HepG2 (cell line): Measurements from ENCODE around the gene PBX2. TPM values are rescaled to one million over a fixed set of nuclear protein-coding genes. Genes with fewer than 3 reads are reported as not detected.
A peak's percentile ranks its signal among the peaks of the same experiment; 100 is the strongest.

Source experiments
- ATAC-seq: fragments of 200-7000 bp; cut with Tn5 transposase; 3 replicates; pipeline ENCODE4 v1.9.1; 2020; ENCODE audit warnings: mild to moderate bottlenecking, moderate library complexity
- BruUV-seq: library from RNA; stranded (reverse); fragments of 400-500 nt; replicated peaks from 2 replicates; lab custom pipeline; 2021; lab: Mats Ljungman, UMichigan
- CTCF ChIA-PET: fragments of 300-600 bp; formaldehyde crosslinking; extraction: SDS; loops from one replicate; lab custom pipeline; 2021; ENCODE audit warnings: low total read pairs, inconsistent platforms, low intra/inter-chr PET ratio; lab: Yijun Ruan, JAX
- POLR2A ChIA-PET: fragments of 350-600 bp; sonication (Branson Sonifier 250); formaldehyde crosslinking; loops from one replicate; lab custom pipeline; 2020; ENCODE audit warnings: antibody characterized with exemption, inconsistent platforms; lab: Yijun Ruan, JAX
- DNase-seq: peaks from one replicate; pipeline ENCODE4 v3.0.0-alpha.2; 2015; ENCODE audit warnings: low spot score
- FAIRE-seq: peaks from 3 replicates; lab custom pipeline; 2011; peaks lifted over from hg19 to GRCh38; lab: Jason Lieb, UNC
- H2AFZ ChIP-seq: one replicate; pipeline ENCODE4 v1.6.1; 2011; ENCODE audit warnings: low read length, inconsistent platforms
- H3K27ac ChIP-seq: fragments of 300-600 bp; 3 replicates; pipeline ENCODE4 v1.8.0; 2011; ENCODE audit warnings: mixed run types, mild to moderate bottlenecking, mixed read lengths, low read length, inconsistent platforms; ENCODE audit not compliant: insufficient read depth; ENCODE audit errors: extremely low read length
- H3K27me3 ChIP-seq, 2 experiments: fragments of 200-600 bp in 1 of 2; 2 replicates in 1 of 2; 3 replicates in 1 of 2; pipeline versions ENCODE4 v1.6.0 to v1.8.0; 2011; ENCODE audit warnings: low read length in 2 of 2, mild to moderate bottlenecking in 2 of 2, moderate library complexity in 2 of 2, inconsistent platforms in 1 of 2; ENCODE audit not compliant: insufficient read depth in 2 of 2, control insufficient read depth in 1 of 2
- H3K36me3 ChIP-seq, 2 experiments: fragments of 200-600 bp in 1 of 2; replicated peaks in 1 of 2; 2 replicates in 1 of 2; 3 replicates in 1 of 2; pipeline versions ENCODE4 v1.5.1 to v1.8.0; 2011; ENCODE audit warnings: low read length in 2 of 2, inconsistent platforms in 1 of 2; ENCODE audit not compliant: insufficient read depth in 2 of 2, control insufficient read depth in 1 of 2
- H3K4me1 ChIP-seq: 2 replicates; pipeline ENCODE4 v1.5.1; 2012; ENCODE audit warnings: low read length, inconsistent platforms; ENCODE audit not compliant: insufficient read depth
- H3K4me2 ChIP-seq: 2 replicates; pipeline ENCODE4 v1.6.0; 2011; ENCODE audit warnings: low read depth, low read length, inconsistent platforms
- H3K4me3 ChIP-seq, 3 experiments: fragments of 200-600 bp in 1 of 3; sonication (generic), shearing (Covaris generic) in 1 of 3; replicated peaks in 1 of 3; 2 replicates each; pipeline ENCODE4 v1.5.1; 2011 to 2016; ENCODE audit warnings: low read length in 3 of 3, inconsistent platforms in 2 of 3, low read depth in 2 of 3, mild to moderate bottlenecking in 2 of 3, control low read depth in 1 of 3, mixed read lengths in 1 of 3; ENCODE audit not compliant: insufficient read depth in 1 of 3
- H3K79me2 ChIP-seq: one replicate; pipeline ENCODE4 v1.6.1; 2011; ENCODE audit warnings: low read length, inconsistent platforms; ENCODE audit not compliant: insufficient read depth
- H3K9ac ChIP-seq: 2 replicates; pipeline ENCODE4 v1.6.0; 2011; ENCODE audit warnings: mild to moderate bottlenecking, low read depth, low read length, inconsistent platforms; ENCODE audit not compliant: insufficient read depth
- H3K9me3 ChIP-seq: 2 replicates; pipeline ENCODE4 v1.5.1; 2012; ENCODE audit warnings: mild to moderate bottlenecking, low read length
- H4K20me1 ChIP-seq: 2 replicates; pipeline ENCODE4 v1.6.0; 2011; ENCODE audit warnings: inconsistent platforms, mild to moderate bottlenecking, low read length, moderate library complexity; ENCODE audit not compliant: insufficient read depth
- CENPT ChIP-seq: sonication (generic); formaldehyde crosslinking; IDR thresholded peaks from 2 replicates; pipeline ENCODE4 v1.8.0; 2022; ENCODE audit warnings: low read depth, mild to moderate bottlenecking, moderate library complexity, missing genetic modification reagents
- HNF4G ChIP-seq, 2 experiments: sonication (generic) in 1 of 2; formaldehyde crosslinking in 1 of 2; IDR thresholded peaks; 2 replicates each; pipeline versions ENCODE4 v1.4.0 to v1.6.1; 2011 to 2020; ENCODE audit warnings: borderline replicate concordance in 2 of 2, low read depth in 2 of 2, mild to moderate bottlenecking in 2 of 2, low read length in 1 of 2, missing genetic modification reagents in 1 of 2, moderate library complexity in 1 of 2
- NFATC3 ChIP-seq: sonication (generic); formaldehyde crosslinking; IDR thresholded peaks from 2 replicates; pipeline ENCODE4 v1.5.1; 2020; ENCODE audit warnings: mild to moderate bottlenecking, missing genetic modification reagents
- PHF8 ChIP-seq: sonication (generic); formaldehyde crosslinking; IDR thresholded peaks from 2 replicates; pipeline ENCODE4 v1.5.0; 2020; ENCODE audit warnings: missing genetic modification reagents
- POLR2A ChIP-seq, 2 experiments: IDR thresholded peaks; 2 replicates each; pipeline ENCODE4 v1.6.1; 2011; ENCODE audit warnings: low read depth in 2 of 2, low read length in 2 of 2, mild to moderate bottlenecking in 1 of 2, moderate library complexity in 1 of 2; ENCODE audit not compliant: insufficient read depth in 1 of 2
- SALL2 ChIP-seq: sonication (generic); formaldehyde crosslinking; IDR thresholded peaks from 2 replicates; pipeline ENCODE4 v1.8.1; 2023; ENCODE audit warnings: mild to moderate bottlenecking, missing genetic modification reagents, inconsistent platforms
- TGIF2 ChIP-seq: IDR thresholded peaks from 2 replicates; pipeline ENCODE4 v1.6.1; 2016; ENCODE audit warnings: control low read depth, missing compliant biosample characterization
- ZFP36L1 ChIP-seq: sonication (generic); formaldehyde crosslinking; IDR thresholded peaks from 2 replicates; pipeline ENCODE4 v1.8.0; 2022; ENCODE audit warnings: mild to moderate bottlenecking, missing genetic modification reagents, moderate library complexity
- ZNF547 ChIP-seq: sonication (generic); formaldehyde crosslinking; IDR thresholded peaks from 2 replicates; pipeline ENCODE4 v1.5.1; 2020; ENCODE audit warnings: mild to moderate bottlenecking, missing genetic modification reagents
- ZNF564 ChIP-seq: sonication (generic); formaldehyde crosslinking; IDR thresholded peaks from 2 replicates; pipeline ENCODE4 v1.8.1; 2023; ENCODE audit warnings: mild to moderate bottlenecking, missing genetic modification reagents
- WGBS: methylation state at CpG from one replicate; pipeline ENCODE4 v1.1.6; 2017; ENCODE audit warnings: low lambda C conversion rate; 5-methylcytosine and 5-hydroxymethylcytosine counted together
- in situ Hi-C: cut with HindIII; loops from 2 replicates; pipeline ENCODE4 v1.10.0; 2017; ENCODE audit warnings: low pct_unique_long_range_greater_than_20kb; ENCODE audit not compliant: extremely low pct_ligation_motif_present
- intact Hi-C: fragments of 100-400 bp; cut with micrococcal nuclease; formaldehyde crosslinking; loops from one replicate; pipeline ENCODE4 v1.10.0; 2022; ENCODE audit not compliant: unreplicated experiment
- polyA plus RNA-seq, 8 experiments: library from polyadenylated mRNA; depleted of rRNA in 3 of 8; stranded (reverse) in 7 of 8; unstranded in 1 of 8; fragments of >200 nt; fragmentation: Illumina TruSeq in 4 of 8; extraction: Trizol in 4 of 8; gene quantifications; 2 replicates each; pipeline versions ENCODE4 v1.2.1 to v1.2.3, GENCODE V29; 2011 to 2016; ENCODE audit warnings: low read depth in 4 of 8, missing spikeins in 1 of 8, mixed read lengths in 1 of 8; ENCODE audit not compliant: insufficient read depth in 1 of 8
- total RNA-seq, 5 experiments: library from RNA; depleted of rRNA; stranded (reverse); fragments of >200 nt; fragmentation: Illumina TruSeq; extraction: Trizol; gene quantifications; 2 replicates each; pipeline ENCODE4 v1.2.3, GENCODE V29; 2016; ENCODE audit warnings: low read depth in 1 of 5
- TF ChIP-seq, protein P1 (sequence below): IDR thresholded peaks from 2 replicates; pipeline ENCODE4 v1.6.1; 2016; ENCODE audit warnings: mild to moderate bottlenecking, missing biosample characterization, missing genetic modification reagents
- TF ChIP-seq, protein P2 (sequence below): sonication (generic); formaldehyde crosslinking; IDR thresholded peaks from 2 replicates; pipeline ENCODE4 v1.9.0; 2021; ENCODE audit warnings: mild to moderate bottlenecking, missing genetic modification reagents
- TF ChIP-seq, protein P3 (sequence below): sonication (generic); formaldehyde crosslinking; IDR thresholded peaks from 2 replicates; pipeline ENCODE4 v1.4.0; 2020; ENCODE audit warnings: missing genetic modification reagents

Gene PBX2
- total and polyA plus RNA-seq, 2 of the 13 experiments (the other 11 are each of a cell fraction or from before 2014, with no cell fraction given): 42.3 to 77.8 TPM

DNA sequence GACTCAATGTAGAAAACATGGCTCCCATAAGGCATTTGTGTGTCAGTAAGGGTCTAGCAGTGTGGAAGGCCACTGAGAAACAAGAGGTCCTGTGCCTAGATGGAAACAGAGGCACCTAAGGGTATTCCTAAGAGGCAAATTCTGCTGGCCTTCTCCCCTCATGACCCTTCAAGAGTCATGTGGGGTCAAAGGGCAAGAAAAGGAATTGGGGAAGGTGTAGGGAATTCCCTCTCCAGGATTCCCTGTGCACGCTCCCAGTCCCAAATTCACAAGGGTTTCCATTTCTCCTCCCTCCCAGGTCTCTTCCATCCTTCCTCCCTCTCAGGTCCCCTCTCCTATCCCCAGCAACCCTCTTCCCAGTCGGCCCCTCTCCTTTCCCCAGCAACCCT, 14.7 kb downstream of the PBX2 start:
- Histone ChIP-seq H3K36me3 (peaks cover 9 to 19% of the 10 kb centered on the region in 2 experiments; a peak in 4 of 5 replicates), H3K4me2 (peak overlapping the region; percentile 88), H3K4me3 (peak overlapping the region; percentile 96 to 98 (median 98)), H3K4me1 (peaks cover 60% of the 10 kb centered on the region), H2AFZ (no peak overlapping the region), H3K9ac (peak overlapping the region; percentile 92), H3K27ac (peak overlapping the region; percentile 55), H3K79me2 (peaks cover 53% of the 10 kb centered on the region), H4K20me1 (no peaks in the 10 kb centered on the region), H3K27me3 (no peaks in the 10 kb centered on the region; a peak in 1 of 5 replicates), H3K9me3 (no peaks in the 10 kb centered on the region)
- no peak for ATAC-seq
- POLR2A ChIA-PET: no interaction called here
- 5% methylated on average over 2 of the region's 2 CpGs for WGBS
- CTCF ChIA-PET: no interaction called here
- TSS peak; percentile 53 for BruUV-seq
- intact Hi-C loops: loop anchor here (5.0 kb wide), 1 partner anchor 1092 kb away; no protein-coding TSS in a partner anchor
- DNase-seq: no peak
- in situ Hi-C loops: no loop called here
- FAIRE-seq: no peak
- TF ChIP-seq, protein P1, sequence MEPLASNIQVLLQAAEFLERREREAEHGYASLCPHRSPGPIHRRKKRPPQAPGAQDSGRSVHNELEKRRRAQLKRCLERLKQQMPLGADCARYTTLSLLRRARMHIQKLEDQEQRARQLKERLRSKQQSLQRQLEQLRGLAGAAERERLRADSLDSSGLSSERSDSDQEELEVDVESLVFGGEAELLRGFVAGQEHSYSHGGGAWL: no peak
- TF ChIP-seq TGIF2 (CRISPR knock-in tag): no peak
- no peak for TF ChIP-seq SALL2 (CRISPR knock-in tag)
- TF ChIP-seq, protein P2, sequence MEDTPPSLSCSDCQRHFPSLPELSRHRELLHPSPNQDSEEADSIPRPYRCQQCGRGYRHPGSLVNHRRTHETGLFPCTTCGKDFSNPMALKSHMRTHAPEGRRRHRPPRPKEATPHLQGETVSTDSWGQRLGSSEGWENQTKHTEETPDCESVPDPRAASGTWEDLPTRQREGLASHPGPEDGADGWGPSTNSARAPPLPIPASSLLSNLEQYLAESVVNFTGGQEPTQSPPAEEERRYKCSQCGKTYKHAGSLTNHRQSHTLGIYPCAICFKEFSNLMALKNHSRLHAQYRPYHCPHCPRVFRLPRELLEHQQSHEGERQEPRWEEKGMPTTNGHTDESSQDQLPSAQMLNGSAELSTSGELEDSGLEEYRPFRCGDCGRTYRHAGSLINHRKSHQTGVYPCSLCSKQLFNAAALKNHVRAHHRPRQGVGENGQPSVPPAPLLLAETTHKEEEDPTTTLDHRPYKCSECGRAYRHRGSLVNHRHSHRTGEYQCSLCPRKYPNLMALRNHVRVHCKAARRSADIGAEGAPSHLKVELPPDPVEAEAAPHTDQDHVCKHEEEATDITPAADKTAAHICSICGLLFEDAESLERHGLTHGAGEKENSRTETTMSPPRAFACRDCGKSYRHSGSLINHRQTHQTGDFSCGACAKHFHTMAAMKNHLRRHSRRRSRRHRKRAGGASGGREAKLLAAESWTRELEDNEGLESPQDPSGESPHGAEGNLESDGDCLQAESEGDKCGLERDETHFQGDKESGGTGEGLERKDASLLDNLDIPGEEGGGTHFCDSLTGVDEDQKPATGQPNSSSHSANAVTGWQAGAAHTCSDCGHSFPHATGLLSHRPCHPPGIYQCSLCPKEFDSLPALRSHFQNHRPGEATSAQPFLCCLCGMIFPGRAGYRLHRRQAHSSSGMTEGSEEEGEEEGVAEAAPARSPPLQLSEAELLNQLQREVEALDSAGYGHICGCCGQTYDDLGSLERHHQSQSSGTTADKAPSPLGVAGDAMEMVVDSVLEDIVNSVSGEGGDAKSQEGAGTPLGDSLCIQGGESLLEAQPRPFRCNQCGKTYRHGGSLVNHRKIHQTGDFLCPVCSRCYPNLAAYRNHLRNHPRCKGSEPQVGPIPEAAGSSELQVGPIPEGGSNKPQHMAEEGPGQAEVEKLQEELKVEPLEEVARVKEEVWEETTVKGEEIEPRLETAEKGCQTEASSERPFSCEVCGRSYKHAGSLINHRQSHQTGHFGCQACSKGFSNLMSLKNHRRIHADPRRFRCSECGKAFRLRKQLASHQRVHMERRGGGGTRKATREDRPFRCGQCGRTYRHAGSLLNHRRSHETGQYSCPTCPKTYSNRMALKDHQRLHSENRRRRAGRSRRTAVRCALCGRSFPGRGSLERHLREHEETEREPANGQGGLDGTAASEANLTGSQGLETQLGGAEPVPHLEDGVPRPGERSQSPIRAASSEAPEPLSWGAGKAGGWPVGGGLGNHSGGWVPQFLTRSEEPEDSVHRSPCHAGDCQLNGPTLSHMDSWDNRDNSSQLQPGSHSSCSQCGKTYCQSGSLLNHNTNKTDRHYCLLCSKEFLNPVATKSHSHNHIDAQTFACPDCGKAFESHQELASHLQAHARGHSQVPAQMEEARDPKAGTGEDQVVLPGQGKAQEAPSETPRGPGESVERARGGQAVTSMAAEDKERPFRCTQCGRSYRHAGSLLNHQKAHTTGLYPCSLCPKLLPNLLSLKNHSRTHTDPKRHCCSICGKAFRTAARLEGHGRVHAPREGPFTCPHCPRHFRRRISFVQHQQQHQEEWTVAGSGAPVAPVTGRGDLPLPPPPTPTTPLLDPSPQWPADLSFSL (CRISPR knock-in tag): no peak
- no peak for TF ChIP-seq ZNF547
- TF ChIP-seq, protein P3, sequence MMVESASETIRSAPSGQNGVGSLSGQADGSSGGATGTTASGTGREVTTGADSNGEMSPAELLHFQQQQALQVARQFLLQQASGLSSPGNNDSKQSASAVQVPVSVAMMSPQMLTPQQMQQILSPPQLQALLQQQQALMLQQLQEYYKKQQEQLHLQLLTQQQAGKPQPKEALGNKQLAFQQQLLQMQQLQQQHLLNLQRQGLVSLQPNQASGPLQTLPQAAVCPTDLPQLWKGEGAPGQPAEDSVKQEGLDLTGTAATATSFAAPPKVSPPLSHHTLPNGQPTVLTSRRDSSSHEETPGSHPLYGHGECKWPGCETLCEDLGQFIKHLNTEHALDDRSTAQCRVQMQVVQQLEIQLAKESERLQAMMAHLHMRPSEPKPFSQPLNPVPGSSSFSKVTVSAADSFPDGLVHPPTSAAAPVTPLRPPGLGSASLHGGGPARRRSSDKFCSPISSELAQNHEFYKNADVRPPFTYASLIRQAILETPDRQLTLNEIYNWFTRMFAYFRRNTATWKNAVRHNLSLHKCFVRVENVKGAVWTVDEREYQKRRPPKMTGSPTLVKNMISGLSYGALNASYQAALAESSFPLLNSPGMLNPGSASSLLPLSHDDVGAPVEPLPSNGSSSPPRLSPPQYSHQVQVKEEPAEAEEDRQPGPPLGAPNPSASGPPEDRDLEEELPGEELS: no peak
- no peak for TF ChIP-seq CENPT (CRISPR knock-in tag)
- 0 out of 4 replicates have a peak, but pooled peaks of 1 of the 2 experiments have one; percentile 5 for TF ChIP-seq POLR2A (IDR thresholded peaks at IDR 0.05; ENCODE audit: insufficient read depth in 1 of 2, low read depth in 2 of 2, low read length in 2 of 2)
- no peak for TF ChIP-seq PHF8 (CRISPR knock-in tag)
- TF ChIP-seq HNF4G (IDR thresholded peaks at IDR 0.05; ENCODE audit: borderline replicate concordance, low read depth, low read length): peak; percentile 23; the same call in 1 of the 2 replicates
- TF ChIP-seq HNF4G (CRISPR knock-in tag; IDR thresholded peaks at IDR 0.05; ENCODE audit: borderline replicate concordance, low read depth): no peak
- TF ChIP-seq NFATC3 (CRISPR knock-in tag): no peak
- 0 out of 2 replicates have a peak, but pooled peaks have one; percentile 20 for TF ChIP-seq ZNF564 (CRISPR knock-in tag)
- TF ChIP-seq ZFP36L1 (CRISPR knock-in tag): no peak
